ENCODE data around the gene FBXO44.

GRCh38 chr1:11645670-11646265 is 8.9 kb upstream of the FBXO44 start:
- no peak for TF ChIP-seq POLR2AphosphoS5 (IDR thresholded peaks at IDR 0.05)
- TF ChIP-seq, protein P1, sequence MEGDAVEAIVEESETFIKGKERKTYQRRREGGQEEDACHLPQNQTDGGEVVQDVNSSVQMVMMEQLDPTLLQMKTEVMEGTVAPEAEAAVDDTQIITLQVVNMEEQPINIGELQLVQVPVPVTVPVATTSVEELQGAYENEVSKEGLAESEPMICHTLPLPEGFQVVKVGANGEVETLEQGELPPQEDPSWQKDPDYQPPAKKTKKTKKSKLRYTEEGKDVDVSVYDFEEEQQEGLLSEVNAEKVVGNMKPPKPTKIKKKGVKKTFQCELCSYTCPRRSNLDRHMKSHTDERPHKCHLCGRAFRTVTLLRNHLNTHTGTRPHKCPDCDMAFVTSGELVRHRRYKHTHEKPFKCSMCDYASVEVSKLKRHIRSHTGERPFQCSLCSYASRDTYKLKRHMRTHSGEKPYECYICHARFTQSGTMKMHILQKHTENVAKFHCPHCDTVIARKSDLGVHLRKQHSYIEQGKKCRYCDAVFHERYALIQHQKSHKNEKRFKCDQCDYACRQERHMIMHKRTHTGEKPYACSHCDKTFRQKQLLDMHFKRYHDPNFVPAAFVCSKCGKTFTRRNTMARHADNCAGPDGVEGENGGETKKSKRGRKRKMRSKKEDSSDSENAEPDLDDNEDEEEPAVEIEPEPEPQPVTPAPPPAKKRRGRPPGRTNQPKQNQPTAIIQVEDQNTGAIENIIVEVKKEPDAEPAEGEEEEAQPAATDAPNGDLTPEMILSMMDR (IDR thresholded peaks at IDR 0.05; ENCODE audit: poor library complexity, severe bottlenecking) = peak; percentile 78
- TF ChIP-seq RAD21 (conservative IDR thresholded peaks at IDR 0.05) = peak; percentile 81
- TF ChIP-seq EZH2 (IDR thresholded peaks at IDR 0.05; ENCODE audit: borderline replicate concordance, insufficient read depth, low read length, poor library complexity, severe bottlenecking) = no peak
- TF ChIP-seq, protein P2, sequence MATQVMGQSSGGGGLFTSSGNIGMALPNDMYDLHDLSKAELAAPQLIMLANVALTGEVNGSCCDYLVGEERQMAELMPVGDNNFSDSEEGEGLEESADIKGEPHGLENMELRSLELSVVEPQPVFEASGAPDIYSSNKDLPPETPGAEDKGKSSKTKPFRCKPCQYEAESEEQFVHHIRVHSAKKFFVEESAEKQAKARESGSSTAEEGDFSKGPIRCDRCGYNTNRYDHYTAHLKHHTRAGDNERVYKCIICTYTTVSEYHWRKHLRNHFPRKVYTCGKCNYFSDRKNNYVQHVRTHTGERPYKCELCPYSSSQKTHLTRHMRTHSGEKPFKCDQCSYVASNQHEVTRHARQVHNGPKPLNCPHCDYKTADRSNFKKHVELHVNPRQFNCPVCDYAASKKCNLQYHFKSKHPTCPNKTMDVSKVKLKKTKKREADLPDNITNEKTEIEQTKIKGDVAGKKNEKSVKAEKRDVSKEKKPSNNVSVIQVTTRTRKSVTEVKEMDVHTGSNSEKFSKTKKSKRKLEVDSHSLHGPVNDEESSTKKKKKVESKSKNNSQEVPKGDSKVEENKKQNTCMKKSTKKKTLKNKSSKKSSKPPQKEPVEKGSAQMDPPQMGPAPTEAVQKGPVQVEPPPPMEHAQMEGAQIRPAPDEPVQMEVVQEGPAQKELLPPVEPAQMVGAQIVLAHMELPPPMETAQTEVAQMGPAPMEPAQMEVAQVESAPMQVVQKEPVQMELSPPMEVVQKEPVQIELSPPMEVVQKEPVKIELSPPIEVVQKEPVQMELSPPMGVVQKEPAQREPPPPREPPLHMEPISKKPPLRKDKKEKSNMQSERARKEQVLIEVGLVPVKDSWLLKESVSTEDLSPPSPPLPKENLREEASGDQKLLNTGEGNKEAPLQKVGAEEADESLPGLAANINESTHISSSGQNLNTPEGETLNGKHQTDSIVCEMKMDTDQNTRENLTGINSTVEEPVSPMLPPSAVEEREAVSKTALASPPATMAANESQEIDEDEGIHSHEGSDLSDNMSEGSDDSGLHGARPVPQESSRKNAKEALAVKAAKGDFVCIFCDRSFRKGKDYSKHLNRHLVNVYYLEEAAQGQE (IDR thresholded peaks at IDR 0.05; ENCODE audit: borderline replicate concordance) = no peak
- TF ChIP-seq TAF1 (IDR thresholded peaks at IDR 0.05; ENCODE audit: low read depth) = no peak
- no peak for TF ChIP-seq MXI1 (conservative IDR thresholded peaks at IDR 0.05; ENCODE audit: poor library complexity, severe bottlenecking)
